HEK293 (cell line): Measurements from ENCODE around the gene NUFIP2.

Experiments used
- GLIS1 ChIP-seq: fragments of 450-650 bp; formaldehyde crosslinking; IDR thresholded peaks from 2 replicates; pipeline ENCODE4 v1.5.1; 2016; ENCODE audit warnings: missing biosample characterization, missing genetic modification characterization
- KLF7 ChIP-seq: fragments of 450-650 bp; formaldehyde crosslinking; IDR thresholded peaks from 2 replicates; pipeline ENCODE4 v1.5.1; 2016; ENCODE audit warnings: missing biosample characterization, missing genetic modification characterization, borderline replicate concordance
- KLF8 ChIP-seq: fragments of 450-650 bp; formaldehyde crosslinking; IDR thresholded peaks from 2 replicates; pipeline ENCODE4 v1.5.1; 2016; ENCODE audit warnings: missing biosample characterization, missing genetic modification characterization
- PRDM1 ChIP-seq: fragments of 450-650 bp; formaldehyde crosslinking; IDR thresholded peaks from 2 replicates; pipeline ENCODE4; 2016; ENCODE audit warnings: missing biosample characterization, missing genetic modification characterization
- RBAK ChIP-seq: fragments of 450-650 bp; formaldehyde crosslinking; IDR thresholded peaks from 2 replicates; pipeline ENCODE4 v1.5.1; 2016; ENCODE audit warnings: missing biosample characterization, missing genetic modification characterization
- REPIN1 ChIP-seq: fragments of 450-650 bp; formaldehyde crosslinking; IDR thresholded peaks from 2 replicates; pipeline ENCODE4 v1.5.1; 2017; ENCODE audit warnings: missing biosample characterization, missing genetic modification characterization, low read depth
- SCRT1 ChIP-seq: fragments of 450-650 bp; formaldehyde crosslinking; IDR thresholded peaks from 2 replicates; pipeline ENCODE4 v1.5.1; 2016; ENCODE audit warnings: missing biosample characterization, missing genetic modification characterization, borderline replicate concordance
- SCRT2 ChIP-seq: fragments of 450-650 bp; formaldehyde crosslinking; IDR thresholded peaks from 2 replicates; pipeline ENCODE4 v1.5.1; 2016; ENCODE audit warnings: missing biosample characterization, missing genetic modification characterization
- YY2 ChIP-seq: fragments of 450-650 bp; formaldehyde crosslinking; IDR thresholded peaks from 2 replicates; pipeline ENCODE4 v1.5.1; 2016; ENCODE audit warnings: missing biosample characterization, missing genetic modification characterization
- ZBTB48 ChIP-seq: fragments of 450-650 bp; formaldehyde crosslinking; IDR thresholded peaks from 2 replicates; pipeline ENCODE4 v1.5.1; 2016; ENCODE audit warnings: missing biosample characterization, missing genetic modification characterization
- ZBTB7A ChIP-seq: fragments of 450-650 bp; formaldehyde crosslinking; IDR thresholded peaks from 2 replicates; pipeline ENCODE4 v1.5.1; 2016; ENCODE audit warnings: low read depth, missing biosample characterization, missing genetic modification characterization
- ZBTB8A ChIP-seq: fragments of 450-650 bp; formaldehyde crosslinking; IDR thresholded peaks from 2 replicates; pipeline ENCODE4 v1.5.1; 2016; ENCODE audit warnings: missing biosample characterization, missing genetic modification characterization
- ZEB2 ChIP-seq: fragments of 450-650 bp; formaldehyde crosslinking; IDR thresholded peaks from 2 replicates; pipeline ENCODE4 v1.5.1; 2016; ENCODE audit warnings: missing biosample characterization, missing genetic modification characterization
- ZNF132 ChIP-seq: fragments of 450-650 bp; formaldehyde crosslinking; IDR thresholded peaks from 2 replicates; pipeline ENCODE4 v1.5.1; 2017; ENCODE audit warnings: missing biosample characterization, missing genetic modification characterization, borderline replicate concordance
- ZNF184 ChIP-seq: fragments of 450-650 bp; IDR thresholded peaks from 2 replicates; pipeline ENCODE4 v1.5.1; 2018; ENCODE audit warnings: missing biosample characterization, mild to moderate bottlenecking, missing genetic modification characterization
- ZNF2 ChIP-seq: fragments of 450-650 bp; formaldehyde crosslinking; IDR thresholded peaks from 2 replicates; pipeline ENCODE4 v1.5.1; 2016; ENCODE audit warnings: missing biosample characterization, missing genetic modification characterization
- ZNF223 ChIP-seq: fragments of 450-650 bp; formaldehyde crosslinking; IDR thresholded peaks from 2 replicates; pipeline ENCODE4 v1.5.1; 2016; ENCODE audit warnings: missing biosample characterization, missing genetic modification characterization
- ZNF354C ChIP-seq: fragments of 450-650 bp; formaldehyde crosslinking; IDR thresholded peaks from 2 replicates; pipeline ENCODE4 v1.5.1; 2016; ENCODE audit warnings: missing biosample characterization, missing genetic modification characterization, low read depth, borderline replicate concordance
- ZNF366 ChIP-seq: fragments of 450-650 bp; formaldehyde crosslinking; conservative IDR thresholded peaks from 2 replicates; pipeline ENCODE4 v1.5.1; 2016; ENCODE audit warnings: missing biosample characterization, missing genetic modification characterization
- ZNF501 ChIP-seq: fragments of 450-650 bp; formaldehyde crosslinking; IDR thresholded peaks from 2 replicates; pipeline ENCODE4 v1.5.1; 2016; ENCODE audit warnings: missing biosample characterization, missing genetic modification characterization
- ZNF76 ChIP-seq: fragments of 450-650 bp; formaldehyde crosslinking; IDR thresholded peaks from 2 replicates; pipeline ENCODE4; 2016; ENCODE audit warnings: low read depth, missing biosample characterization, missing genetic modification characterization, borderline replicate concordance
- ZNF777 ChIP-seq: fragments of 450-650 bp; formaldehyde crosslinking; IDR thresholded peaks from 2 replicates; pipeline ENCODE4 v1.5.1; 2017; ENCODE audit warnings: missing biosample characterization, missing genetic modification characterization, borderline replicate concordance
- ZSCAN16 ChIP-seq: fragments of 450-650 bp; formaldehyde crosslinking; IDR thresholded peaks from 2 replicates; pipeline ENCODE4 v1.5.1; 2016; ENCODE audit warnings: missing biosample characterization, missing genetic modification characterization
- TF ChIP-seq, protein P1 (sequence below): fragments of 450-650 bp; formaldehyde crosslinking; conservative IDR thresholded peaks from 2 replicates; pipeline ENCODE4 v1.5.1; 2016; ENCODE audit warnings: low read depth, missing biosample characterization, missing genetic modification characterization
- TF ChIP-seq, protein P2 (sequence below): fragments of 450-650 bp; formaldehyde crosslinking; IDR thresholded peaks from 2 replicates; pipeline ENCODE4 v1.5.1; 2017; ENCODE audit warnings: missing biosample characterization, missing genetic modification characterization
- TF ChIP-seq, protein P3 (sequence below): fragments of 450-650 bp; formaldehyde crosslinking; IDR thresholded peaks from 2 replicates; pipeline ENCODE4 v1.5.1; 2016; ENCODE audit warnings: missing biosample characterization, missing genetic modification characterization
- TF ChIP-seq, protein P4 (sequence below): fragments of 450-650 bp; formaldehyde crosslinking; IDR thresholded peaks from 2 replicates; pipeline ENCODE4 v1.5.1; 2016; ENCODE audit warnings: missing biosample characterization, missing genetic modification characterization
- TF ChIP-seq, protein P5 (sequence below): fragments of 450-650 bp; formaldehyde crosslinking; IDR thresholded peaks from 2 replicates; pipeline ENCODE4 v1.5.1; 2016; ENCODE audit warnings: missing biosample characterization, missing genetic modification characterization
- TF ChIP-seq, protein P6 (sequence below): fragments of 450-650 bp; formaldehyde crosslinking; IDR thresholded peaks from 2 replicates; pipeline ENCODE4 v1.5.1; 2017; ENCODE audit warnings: missing biosample characterization, missing genetic modification characterization

The NUFIP2 gene

DNA sequence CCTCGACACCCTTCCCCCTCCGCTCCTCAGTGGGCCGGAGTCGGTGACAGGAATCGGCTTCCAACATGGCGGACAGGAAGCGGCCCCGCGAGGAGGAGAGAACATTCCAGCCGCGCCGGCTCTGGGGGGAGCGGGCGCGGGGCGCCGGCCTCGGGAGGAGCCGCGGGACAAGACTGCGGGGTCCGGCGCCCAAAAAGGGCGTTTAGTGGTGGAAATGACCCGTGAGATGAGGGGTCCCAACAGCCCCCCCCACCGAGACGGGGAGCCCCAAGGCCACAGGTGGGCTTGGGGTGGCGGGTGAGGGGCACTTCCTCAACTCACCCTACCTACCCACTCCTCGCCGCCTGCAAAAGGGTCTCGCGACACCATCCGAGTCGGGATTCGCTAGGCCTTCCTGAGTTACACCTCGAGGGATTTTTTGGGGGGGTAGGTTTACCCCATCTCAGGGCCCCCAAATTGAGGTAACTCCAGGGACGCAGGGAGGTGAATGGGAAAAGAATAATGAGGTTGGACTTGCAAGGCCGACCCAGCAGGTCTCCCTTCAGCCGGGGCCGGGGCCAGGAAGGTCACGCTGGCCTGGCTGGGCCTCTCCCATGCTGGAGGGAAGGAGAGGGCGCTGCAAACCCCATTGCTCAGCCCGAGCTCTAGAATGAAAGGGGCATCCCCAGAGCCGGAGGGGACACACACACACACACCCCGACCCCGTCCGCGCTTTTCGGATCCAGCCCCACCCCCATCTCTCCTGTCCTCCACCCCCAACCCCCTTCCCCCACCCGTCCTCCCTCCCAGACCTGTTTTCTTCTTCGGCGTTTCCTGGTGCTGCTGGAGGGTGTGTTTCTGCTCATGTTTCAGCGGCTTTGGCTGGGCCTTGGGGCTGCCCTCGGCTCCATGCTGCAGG lies 707 bp downstream of the NUFIP2 start (continued):
- TF ChIP-seq ZSCAN16 (tag by site-specific recombination) (no peak), ZNF2 (tag by site-specific recombination) (peak; percentile 71; the same call in 1 of the 2 replicates), ZNF132 (tag by site-specific recombination) (no peak), KLF8 (tag by site-specific recombination) (peak; percentile 54; the same call in 1 of the 2 replicates), ZNF366 (tag by site-specific recombination) (no peak), ZBTB48 (tag by site-specific recombination) (peak; percentile 52; the same call in 1 of the 2 replicates), ZBTB7A (tag by site-specific recombination) (peak; percentile 98), ZBTB8A (tag by site-specific recombination) (peak; percentile 96), PRDM1 (tag by site-specific recombination) (no peak), ZNF501 (tag by site-specific recombination) (peak; percentile 54), ZNF354C (tag by site-specific recombination) (no peak), RBAK (tag by site-specific recombination) (no peak), ZNF223 (no peak), ZNF777 (no peak), SCRT1 (tag by site-specific recombination) (peak; percentile 88; the same call in 1 of the 2 replicates), KLF7 (tag by site-specific recombination) (no peak), ZNF184 (tag by site-specific recombination) (no peak), ZNF76 (tag by site-specific recombination) (peak; percentile 28; the same call in 1 of the 2 replicates), ZEB2 (peak; percentile 89), REPIN1 (tag by site-specific recombination) (no peak), SCRT2 (peak; percentile 97), YY2 (tag by site-specific recombination) (peak; percentile 73; the same call in 1 of the 2 replicates), GLIS1 (tag by site-specific recombination) (peak; percentile 44)
- TF ChIP-seq, protein P1, sequence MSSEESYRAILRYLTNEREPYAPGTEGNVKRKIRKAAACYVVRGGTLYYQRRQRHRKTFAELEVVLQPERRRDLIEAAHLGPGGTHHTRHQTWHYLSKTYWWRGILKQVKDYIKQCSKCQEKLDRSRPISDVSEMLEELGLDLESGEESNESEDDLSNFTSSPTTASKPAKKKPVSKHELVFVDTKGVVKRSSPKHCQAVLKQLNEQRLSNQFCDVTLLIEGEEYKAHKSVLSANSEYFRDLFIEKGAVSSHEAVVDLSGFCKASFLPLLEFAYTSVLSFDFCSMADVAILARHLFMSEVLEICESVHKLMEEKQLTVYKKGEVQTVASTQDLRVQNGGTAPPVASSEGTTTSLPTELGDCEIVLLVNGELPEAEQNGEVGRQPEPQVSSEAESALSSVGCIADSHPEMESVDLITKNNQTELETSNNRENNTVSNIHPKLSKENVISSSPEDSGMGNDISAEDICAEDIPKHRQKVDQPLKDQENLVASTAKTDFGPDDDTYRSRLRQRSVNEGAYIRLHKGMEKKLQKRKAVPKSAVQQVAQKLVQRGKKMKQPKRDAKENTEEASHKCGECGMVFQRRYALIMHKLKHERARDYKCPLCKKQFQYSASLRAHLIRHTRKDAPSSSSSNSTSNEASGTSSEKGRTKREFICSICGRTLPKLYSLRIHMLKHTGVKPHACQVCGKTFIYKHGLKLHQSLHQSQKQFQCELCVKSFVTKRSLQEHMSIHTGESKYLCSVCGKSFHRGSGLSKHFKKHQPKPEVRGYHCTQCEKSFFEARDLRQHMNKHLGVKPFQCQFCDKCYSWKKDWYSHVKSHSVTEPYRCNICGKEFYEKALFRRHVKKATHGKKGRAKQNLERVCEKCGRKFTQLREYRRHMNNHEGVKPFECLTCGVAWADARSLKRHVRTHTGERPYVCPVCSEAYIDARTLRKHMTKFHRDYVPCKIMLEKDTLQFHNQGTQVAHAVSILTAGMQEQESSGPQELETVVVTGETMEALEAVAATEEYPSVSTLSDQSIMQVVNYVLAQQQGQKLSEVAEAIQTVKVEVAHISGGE (tag by site-specific recombination) = peak; percentile 44; the same call in 1 of the 2 replicates
- TF ChIP-seq, protein P2, sequence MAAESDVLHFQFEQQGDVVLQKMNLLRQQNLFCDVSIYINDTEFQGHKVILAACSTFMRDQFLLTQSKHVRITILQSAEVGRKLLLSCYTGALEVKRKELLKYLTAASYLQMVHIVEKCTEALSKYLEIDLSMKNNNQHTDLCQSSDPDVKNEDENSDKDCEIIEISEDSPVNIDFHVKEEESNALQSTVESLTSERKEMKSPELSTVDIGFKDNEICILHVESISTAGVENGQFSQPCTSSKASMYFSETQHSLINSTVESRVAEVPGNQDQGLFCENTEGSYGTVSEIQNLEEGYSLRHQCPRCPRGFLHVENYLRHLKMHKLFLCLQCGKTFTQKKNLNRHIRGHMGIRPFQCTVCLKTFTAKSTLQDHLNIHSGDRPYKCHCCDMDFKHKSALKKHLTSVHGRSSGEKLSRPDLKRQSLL (tag by site-specific recombination) = peak; percentile 14; the same call in 1 of the 2 replicates
- TF ChIP-seq, protein P3, sequence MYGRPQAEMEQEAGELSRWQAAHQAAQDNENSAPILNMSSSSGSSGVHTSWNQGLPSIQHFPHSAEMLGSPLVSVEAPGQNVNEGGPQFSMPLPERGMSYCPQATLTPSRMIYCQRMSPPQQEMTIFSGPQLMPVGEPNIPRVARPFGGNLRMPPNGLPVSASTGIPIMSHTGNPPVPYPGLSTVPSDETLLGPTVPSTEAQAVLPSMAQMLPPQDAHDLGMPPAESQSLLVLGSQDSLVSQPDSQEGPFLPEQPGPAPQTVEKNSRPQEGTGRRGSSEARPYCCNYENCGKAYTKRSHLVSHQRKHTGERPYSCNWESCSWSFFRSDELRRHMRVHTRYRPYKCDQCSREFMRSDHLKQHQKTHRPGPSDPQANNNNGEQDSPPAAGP = peak; percentile 52; the same call in 1 of the 2 replicates
- TF ChIP-seq, protein P4, sequence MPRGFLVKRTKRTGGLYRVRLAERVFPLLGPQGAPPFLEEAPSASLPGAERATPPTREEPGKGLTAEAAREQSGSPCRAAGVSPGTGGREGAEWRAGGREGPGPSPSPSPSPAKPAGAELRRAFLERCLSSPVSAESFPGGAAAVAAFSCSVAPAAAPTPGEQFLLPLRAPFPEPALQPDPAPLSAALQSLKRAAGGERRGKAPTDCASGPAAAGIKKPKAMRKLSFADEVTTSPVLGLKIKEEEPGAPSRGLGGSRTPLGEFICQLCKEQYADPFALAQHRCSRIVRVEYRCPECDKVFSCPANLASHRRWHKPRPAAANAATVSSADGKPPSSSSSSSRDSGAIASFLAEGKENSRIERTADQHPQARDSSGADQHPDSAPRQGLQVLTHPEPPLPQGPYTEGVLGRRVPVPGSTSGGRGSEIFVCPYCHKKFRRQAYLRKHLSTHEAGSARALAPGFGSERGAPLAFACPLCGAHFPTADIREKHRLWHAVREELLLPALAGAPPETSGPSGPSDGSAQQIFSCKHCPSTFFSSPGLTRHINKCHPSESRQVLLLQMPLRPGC (tag by site-specific recombination) = 0 out of 2 replicates have a peak, but pooled peaks have one; percentile 31
- TF ChIP-seq, protein P5, sequence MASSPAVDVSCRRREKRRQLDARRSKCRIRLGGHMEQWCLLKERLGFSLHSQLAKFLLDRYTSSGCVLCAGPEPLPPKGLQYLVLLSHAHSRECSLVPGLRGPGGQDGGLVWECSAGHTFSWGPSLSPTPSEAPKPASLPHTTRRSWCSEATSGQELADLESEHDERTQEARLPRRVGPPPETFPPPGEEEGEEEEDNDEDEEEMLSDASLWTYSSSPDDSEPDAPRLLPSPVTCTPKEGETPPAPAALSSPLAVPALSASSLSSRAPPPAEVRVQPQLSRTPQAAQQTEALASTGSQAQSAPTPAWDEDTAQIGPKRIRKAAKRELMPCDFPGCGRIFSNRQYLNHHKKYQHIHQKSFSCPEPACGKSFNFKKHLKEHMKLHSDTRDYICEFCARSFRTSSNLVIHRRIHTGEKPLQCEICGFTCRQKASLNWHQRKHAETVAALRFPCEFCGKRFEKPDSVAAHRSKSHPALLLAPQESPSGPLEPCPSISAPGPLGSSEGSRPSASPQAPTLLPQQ (tag by site-specific recombination) = no peak
- TF ChIP-seq, protein P6, sequence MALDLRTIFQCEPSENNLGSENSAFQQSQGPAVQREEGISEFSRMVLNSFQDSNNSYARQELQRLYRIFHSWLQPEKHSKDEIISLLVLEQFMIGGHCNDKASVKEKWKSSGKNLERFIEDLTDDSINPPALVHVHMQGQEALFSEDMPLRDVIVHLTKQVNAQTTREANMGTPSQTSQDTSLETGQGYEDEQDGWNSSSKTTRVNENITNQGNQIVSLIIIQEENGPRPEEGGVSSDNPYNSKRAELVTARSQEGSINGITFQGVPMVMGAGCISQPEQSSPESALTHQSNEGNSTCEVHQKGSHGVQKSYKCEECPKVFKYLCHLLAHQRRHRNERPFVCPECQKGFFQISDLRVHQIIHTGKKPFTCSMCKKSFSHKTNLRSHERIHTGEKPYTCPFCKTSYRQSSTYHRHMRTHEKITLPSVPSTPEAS (tag by site-specific recombination) = no peak
